Measurements from ENCODE around the gene STK25. TPM values are rescaled to one million over a fixed set of nuclear protein-coding genes. Genes with fewer than 3 reads are reported as not detected.

STK25 gene
- total and polyA plus RNA-seq, 2 experiments from 2014 or later, result 183 to 192 TPM

DNA sequence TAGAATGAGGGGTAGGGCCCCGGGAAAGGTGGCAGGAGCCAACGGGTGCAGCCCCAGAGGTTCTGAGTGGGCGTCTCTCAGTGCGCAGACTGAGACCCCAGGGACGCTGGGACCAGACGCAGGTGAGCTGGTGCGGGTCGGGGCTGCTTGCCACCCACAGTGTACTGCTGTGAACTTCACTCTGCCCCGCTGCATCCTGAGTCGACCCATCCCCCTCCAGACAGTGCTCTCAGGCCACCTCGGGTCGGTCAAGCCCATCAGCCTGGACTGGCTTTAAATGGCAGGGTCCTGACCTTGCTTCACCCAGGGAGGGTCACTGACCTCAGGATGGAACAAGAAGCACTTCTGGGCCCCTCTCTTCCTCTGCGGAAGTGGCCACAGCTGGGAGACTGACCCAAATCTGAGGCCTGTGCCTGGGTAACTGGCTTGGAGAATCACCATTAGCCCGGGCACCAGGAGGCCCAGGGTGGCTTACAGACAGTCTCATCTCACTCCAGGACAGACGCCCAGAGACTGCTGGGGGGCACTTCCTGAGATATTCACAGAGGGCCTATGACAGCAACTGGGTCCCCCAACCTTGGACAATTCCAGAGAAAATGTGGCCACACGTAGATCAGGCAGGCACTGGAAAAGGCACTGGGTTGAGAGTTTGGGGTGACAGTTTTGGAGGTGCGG is 26.5 kb upstream of the STK25 start:
- no peak overlapping the region for H3K4me2 ChIP-seq
- H4K20me1 ChIP-seq (ENCODE audit: insufficient read depth, poor library complexity, severe bottlenecking), result no peaks in the 10 kb centered on the region
- H3K4me1 ChIP-seq (ENCODE audit: insufficient read depth), result no peaks in the 10 kb centered on the region
- 89% methylated on average over 17 of the region's 17 CpGs for WGBS (ENCODE audit: low lambda C conversion rate, missing lambda C conversion rate)
- H3K9me2 ChIP-seq (replicated peaks; ENCODE audit: insufficient read depth), result no peaks in the 10 kb centered on the region
- no peaks in the 10 kb centered on the region for H3K79me2 ChIP-seq
- H3K36me3 ChIP-seq (replicated peaks; ENCODE audit: insufficient read depth, low read depth), result no peaks in the 10 kb centered on the region
- H3K27me3 ChIP-seq, result no peaks in the 10 kb centered on the region
- H3K27ac ChIP-seq, result no peak overlapping the region
- TF ChIP-seq EZH2phosphoT487 (IDR thresholded peaks at IDR 0.05; ENCODE audit: low read depth, severe bottlenecking, unreplicated experiment), result no peak
- TF ChIP-seq, protein P1, sequence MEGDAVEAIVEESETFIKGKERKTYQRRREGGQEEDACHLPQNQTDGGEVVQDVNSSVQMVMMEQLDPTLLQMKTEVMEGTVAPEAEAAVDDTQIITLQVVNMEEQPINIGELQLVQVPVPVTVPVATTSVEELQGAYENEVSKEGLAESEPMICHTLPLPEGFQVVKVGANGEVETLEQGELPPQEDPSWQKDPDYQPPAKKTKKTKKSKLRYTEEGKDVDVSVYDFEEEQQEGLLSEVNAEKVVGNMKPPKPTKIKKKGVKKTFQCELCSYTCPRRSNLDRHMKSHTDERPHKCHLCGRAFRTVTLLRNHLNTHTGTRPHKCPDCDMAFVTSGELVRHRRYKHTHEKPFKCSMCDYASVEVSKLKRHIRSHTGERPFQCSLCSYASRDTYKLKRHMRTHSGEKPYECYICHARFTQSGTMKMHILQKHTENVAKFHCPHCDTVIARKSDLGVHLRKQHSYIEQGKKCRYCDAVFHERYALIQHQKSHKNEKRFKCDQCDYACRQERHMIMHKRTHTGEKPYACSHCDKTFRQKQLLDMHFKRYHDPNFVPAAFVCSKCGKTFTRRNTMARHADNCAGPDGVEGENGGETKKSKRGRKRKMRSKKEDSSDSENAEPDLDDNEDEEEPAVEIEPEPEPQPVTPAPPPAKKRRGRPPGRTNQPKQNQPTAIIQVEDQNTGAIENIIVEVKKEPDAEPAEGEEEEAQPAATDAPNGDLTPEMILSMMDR (IDR thresholded peaks at IDR 0.05; ENCODE audit: poor library complexity), result no peak
- no peak for TF ChIP-seq EZH2 (IDR thresholded peaks at IDR 0.05; ENCODE audit: borderline replicate concordance)
- no peak overlapping the region for H3K4me3 ChIP-seq
- H2AFZ ChIP-seq, result no peak overlapping the region
- DNase-seq (ENCODE audit: low spot score), result no peak
- H3K9me3 ChIP-seq (ENCODE audit: low read depth), result no peaks in the 10 kb centered on the region

DNA sequence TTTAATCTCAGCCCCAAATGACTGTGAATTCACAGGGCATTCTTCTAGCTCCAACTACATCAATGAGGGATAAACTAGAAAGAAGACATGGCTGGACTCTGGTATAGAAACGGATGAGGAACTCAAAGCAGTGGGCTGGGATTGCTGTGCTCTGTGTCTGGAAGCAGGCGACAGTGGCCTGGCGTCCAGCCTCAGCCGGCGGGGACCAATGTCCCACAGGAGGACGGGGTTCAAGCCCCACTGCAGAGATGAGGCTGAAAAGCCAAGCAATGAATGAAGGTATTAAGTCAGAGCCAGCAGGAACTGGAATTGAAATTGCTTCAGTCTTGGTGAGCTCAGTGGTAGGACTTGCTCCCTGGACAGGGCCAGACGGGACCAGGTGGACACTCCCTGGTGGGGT is 25.9 kb upstream of the STK25 start:
- no peaks in the 10 kb centered on the region for H3K9me3 ChIP-seq (ENCODE audit: low read depth)
- H3K4me3 ChIP-seq, result no peak overlapping the region

DNA sequence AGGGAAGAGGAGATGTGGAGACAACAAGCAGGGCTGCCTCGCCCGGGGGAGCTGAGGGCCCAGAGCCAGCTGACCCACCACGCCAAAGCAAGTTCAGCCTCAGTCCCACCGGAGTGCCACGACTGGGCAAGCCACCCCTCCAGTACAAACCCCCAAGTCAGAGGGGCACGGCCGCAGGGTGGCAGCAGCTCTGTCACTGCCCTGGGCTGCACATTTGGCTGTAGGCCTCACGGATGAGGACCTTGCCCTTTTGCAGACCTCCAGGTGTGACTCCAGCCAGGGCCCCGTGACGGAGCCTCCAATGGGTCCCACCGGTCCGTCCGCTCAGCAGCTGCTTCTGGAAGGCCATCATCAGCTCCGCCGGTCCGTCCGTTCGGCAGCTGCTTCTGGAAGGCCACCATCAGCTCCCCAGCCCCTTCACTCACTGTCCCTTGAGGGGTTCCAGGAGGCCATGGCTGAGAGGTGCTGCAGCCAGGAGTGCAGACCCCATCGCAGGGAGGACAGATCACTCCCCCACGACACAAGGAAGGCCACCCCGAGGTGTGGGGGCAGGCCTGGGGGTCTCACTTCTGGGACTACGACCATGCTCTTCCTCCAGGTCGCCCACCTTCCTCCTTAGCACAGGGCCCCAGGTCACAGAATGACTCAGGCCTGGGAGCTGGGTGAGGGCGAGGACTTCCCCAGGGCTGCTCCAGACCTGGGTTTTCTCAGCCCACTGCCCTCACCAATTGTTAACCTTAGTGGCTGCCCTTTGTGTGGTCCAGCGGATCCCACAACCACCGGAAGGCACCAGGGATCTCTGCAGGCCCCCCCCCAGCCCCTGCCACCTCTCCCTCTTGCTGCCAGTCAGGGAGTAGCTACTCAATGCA is 24.6 kb upstream of the STK25 start:
- Histone ChIP-seq H3K27ac (no peak overlapping the region), H3K79me2 (no peaks in the 10 kb centered on the region), H3K4me3 (no peak overlapping the region), H3K9me2 (replicated peaks; ENCODE audit: insufficient read depth) (no peaks in the 10 kb centered on the region), H3K27me3 (no peaks in the 10 kb centered on the region), H3K4me2 (no peak overlapping the region), H3K36me3 (replicated peaks; ENCODE audit: insufficient read depth, low read depth) (no peaks in the 10 kb centered on the region), H3K4me1 (ENCODE audit: insufficient read depth) (no peaks in the 10 kb centered on the region), H4K20me1 (ENCODE audit: insufficient read depth, poor library complexity, severe bottlenecking) (no peaks in the 10 kb centered on the region), H2AFZ (no peak overlapping the region), H3K9me3 (ENCODE audit: low read depth) (no peaks in the 10 kb centered on the region)
- WGBS (ENCODE audit: low lambda C conversion rate, missing lambda C conversion rate), result 92% methylated on average over 26 of the region's 26 CpGs
- TF ChIP-seq, protein P1 (IDR thresholded peaks at IDR 0.05; ENCODE audit: poor library complexity), result no peak
- TF ChIP-seq EZH2 (IDR thresholded peaks at IDR 0.05; ENCODE audit: borderline replicate concordance), result no peak
- no peak for TF ChIP-seq EZH2phosphoT487 (IDR thresholded peaks at IDR 0.05; ENCODE audit: low read depth, severe bottlenecking, unreplicated experiment)
- DNase-seq (ENCODE audit: low spot score), result no peak

More for the DNA sequence above, 25.9 kb upstream of the STK25 start:
- Histone ChIP-seq H3K9me2 (replicated peaks; ENCODE audit: insufficient read depth) (no peaks in the 10 kb centered on the region), H3K4me2 (no peak overlapping the region), H3K79me2 (no peaks in the 10 kb centered on the region), H3K27me3 (no peaks in the 10 kb centered on the region), H3K36me3 (replicated peaks; ENCODE audit: insufficient read depth, low read depth) (no peaks in the 10 kb centered on the region), H3K4me1 (ENCODE audit: insufficient read depth) (no peaks in the 10 kb centered on the region), H2AFZ (no peak overlapping the region), H3K27ac (no peak overlapping the region), H4K20me1 (ENCODE audit: insufficient read depth, poor library complexity, severe bottlenecking) (no peaks in the 10 kb centered on the region)
- 87% methylated on average over 7 of the region's 7 CpGs for WGBS (ENCODE audit: low lambda C conversion rate, missing lambda C conversion rate)
- DNase-seq (ENCODE audit: low spot score), result no peak
- no peak for TF ChIP-seq EZH2 (IDR thresholded peaks at IDR 0.05; ENCODE audit: borderline replicate concordance)

DNA sequence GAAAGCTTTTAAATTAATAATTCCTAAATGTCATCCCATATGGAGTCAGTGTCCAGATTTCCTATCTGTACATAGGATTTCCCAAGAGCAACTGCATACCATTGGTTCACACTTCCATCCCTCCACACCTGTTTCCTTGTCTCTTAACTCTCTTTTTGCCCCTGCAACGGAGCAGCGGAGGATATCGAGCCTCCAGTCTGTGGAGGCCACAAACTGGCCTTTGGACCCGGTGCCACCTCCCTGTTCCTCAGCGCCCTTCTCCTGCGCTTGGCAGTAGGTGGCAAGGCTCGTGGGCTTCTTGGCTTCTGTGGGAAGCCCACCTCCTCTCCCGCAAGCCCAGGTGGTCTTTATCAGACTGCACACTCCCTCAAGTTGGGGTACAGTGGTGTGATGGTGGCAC is 23.8 kb upstream of the STK25 start:
- 97% methylated on average over 8 of the region's 8 CpGs for WGBS (ENCODE audit: low lambda C conversion rate, missing lambda C conversion rate)
- Histone ChIP-seq H3K36me3 (replicated peaks; ENCODE audit: insufficient read depth, low read depth) (no peaks in the 10 kb centered on the region), H3K4me3 (no peak overlapping the region), H4K20me1 (ENCODE audit: insufficient read depth, poor library complexity, severe bottlenecking) (no peaks in the 10 kb centered on the region), H3K79me2 (no peaks in the 10 kb centered on the region), H3K4me2 (no peak overlapping the region), H3K4me1 (ENCODE audit: insufficient read depth) (no peaks in the 10 kb centered on the region), H3K27me3 (no peaks in the 10 kb centered on the region), H3K27ac (no peak overlapping the region), H3K9me2 (replicated peaks; ENCODE audit: insufficient read depth) (no peaks in the 10 kb centered on the region), H3K9me3 (ENCODE audit: low read depth) (no peaks in the 10 kb centered on the region), H2AFZ (no peak overlapping the region)
- TF ChIP-seq, protein P1 (IDR thresholded peaks at IDR 0.05; ENCODE audit: poor library complexity), result no peak
- no peak for TF ChIP-seq EZH2phosphoT487 (IDR thresholded peaks at IDR 0.05; ENCODE audit: low read depth, severe bottlenecking, unreplicated experiment)
- no peak for TF ChIP-seq EZH2 (IDR thresholded peaks at IDR 0.05; ENCODE audit: borderline replicate concordance)
- DNase-seq (ENCODE audit: low spot score), result no peak
